Motor neuron (in vitro differentiated cells): ENCODE measurements around the gene C17orf50. TPM values are rescaled to one million over a fixed set of nuclear protein-coding genes. Genes with fewer than 3 reads are reported as not detected.
"Not testable (repeated sequence)": the region's sequence is repeated elsewhere in the genome, so short reads cannot be mapped to it uniquely, and the experiment has no call there.

Experiments
- ATAC-seq, 8 experiments: fragments of 200-7000 bp; cut with Tn5 transposase; replicated peaks in 6 of 8; 2 replicates each; pipeline ENCODE4 v1.8.0; 2021; ENCODE audit warnings: mild to moderate bottlenecking in 8 of 8, moderate library complexity in 8 of 8
- H3K27ac ChIP-seq, 2 donors: fragments of 250-450 bp; sonication (Bioruptor Pico); 2 replicates each; pipeline ENCODE4 v1.9.0; 2021; ENCODE audit warnings: antibody characterized with exemption in 2 of 2, mild to moderate bottlenecking in 2 of 2, moderate library complexity in 1 of 2
- H3K4me1 ChIP-seq, 2 donors: fragments of 250-450 bp; sonication (Bioruptor Pico); replicated peaks in 1 of 2; 2 replicates each; pipeline ENCODE4 v1.6.1; 2021; ENCODE audit warnings: antibody characterized with exemption in 2 of 2, mild to moderate bottlenecking in 2 of 2, moderate library complexity in 1 of 2
- H3K4me3 ChIP-seq, 5 donors: fragments of 250-450 bp; sonication (Bioruptor Pico); 2 replicates each; pipeline ENCODE4 v1.9.0; 2021; ENCODE audit warnings: antibody characterized with exemption in 5 of 5, mild to moderate bottlenecking in 5 of 5, moderate library complexity in 4 of 5
- WGBS, 10 experiments: fragments of 450-650 bp; shearing (Covaris generic); methylation state at CpG; one replicate each; pipeline ENCODE4 v1.0.0; 2022; 5-methylcytosine and 5-hydroxymethylcytosine counted together
- in situ Hi-C, 9 experiments: fragments of 400-800 bp; cut with MboI; loops; one replicate each; pipeline ENCODE4 v1.15.0; 2021; ENCODE audit warnings: low sequenced_read_pairs in 9 of 9, low pct_unique_long_range_greater_than_20kb in 2 of 9; ENCODE audit not compliant: unreplicated experiment in 9 of 9
- total RNA-seq, 8 experiments: library from RNA; unstranded; fragments of 300-600 nt; gene quantifications; 2 replicates each; pipeline versions ENCODE4 v1.2.3 to v1.2.4, GENCODE V29; 2022

The C17orf50 gene
- total RNA-seq, 8 experiments from 2014 or later = 0.33 to 0.85 (median 0.63) TPM; not detected in 2

- ATAC-seq = peak in 2 of 8 experiments; percentile 6 to 12
- peaks cover 0 to 9% of the 10 kb centered on the region in 2 donors for H3K4me1 ChIP-seq
- WGBS, 10 experiments = 50 to 86% methylated on average over 1 of the region's 4 CpGs; no CpG with 5 or more reads in 8 of the 10 experiments
- in situ Hi-C loops = loop anchor here in 3 of 9 experiments (25.0 kb wide), 1 partner anchor 136 kb away; no protein-coding TSS in a partner anchor
- H3K27ac ChIP-seq = no peak overlapping the region
- H3K4me3 ChIP-seq = no peak overlapping the region
Observed at GRCh38 chr17:35748341-35748841, 12.3 kb upstream of the C17orf50 start.

DNA sequence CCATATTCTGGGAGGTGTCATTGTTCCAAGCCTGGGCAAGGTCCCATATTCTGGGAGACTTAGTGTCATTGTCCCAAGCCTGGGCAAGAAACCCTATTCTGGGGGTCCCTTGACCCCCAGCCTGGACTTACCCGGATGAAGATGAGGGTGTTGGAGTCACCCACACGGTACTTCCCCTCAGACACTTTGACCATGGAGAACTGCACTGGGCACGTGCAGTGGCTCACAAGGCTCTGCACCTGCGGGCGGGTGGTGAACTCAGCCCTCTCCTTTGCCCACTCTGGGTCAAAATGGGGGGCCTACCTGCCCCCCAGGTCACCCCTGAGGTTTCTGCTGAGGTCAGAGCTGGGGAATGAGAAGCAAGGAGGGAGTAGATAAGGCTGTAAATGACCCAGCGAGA, 11.7 kb upstream of the C17orf50 start:
- Histone ChIP-seq H3K4me1 (peaks cover 0 to 9% of the 10 kb centered on the region in 2 donors), H3K4me3 (no peak overlapping the region), H3K27ac (no peak overlapping the region)
- 40 to 100% (median 80%) methylated on average over 1 to 2 of the region's 6 CpGs; no CpG with 5 or more reads in 5 of the 10 experiments for WGBS, 10 experiments
- in situ Hi-C loops = loop anchor here in 3 of 9 experiments (25.0 kb wide), 1 partner anchor 137 kb away; no protein-coding TSS in a partner anchor
- no peak for ATAC-seq

DNA sequence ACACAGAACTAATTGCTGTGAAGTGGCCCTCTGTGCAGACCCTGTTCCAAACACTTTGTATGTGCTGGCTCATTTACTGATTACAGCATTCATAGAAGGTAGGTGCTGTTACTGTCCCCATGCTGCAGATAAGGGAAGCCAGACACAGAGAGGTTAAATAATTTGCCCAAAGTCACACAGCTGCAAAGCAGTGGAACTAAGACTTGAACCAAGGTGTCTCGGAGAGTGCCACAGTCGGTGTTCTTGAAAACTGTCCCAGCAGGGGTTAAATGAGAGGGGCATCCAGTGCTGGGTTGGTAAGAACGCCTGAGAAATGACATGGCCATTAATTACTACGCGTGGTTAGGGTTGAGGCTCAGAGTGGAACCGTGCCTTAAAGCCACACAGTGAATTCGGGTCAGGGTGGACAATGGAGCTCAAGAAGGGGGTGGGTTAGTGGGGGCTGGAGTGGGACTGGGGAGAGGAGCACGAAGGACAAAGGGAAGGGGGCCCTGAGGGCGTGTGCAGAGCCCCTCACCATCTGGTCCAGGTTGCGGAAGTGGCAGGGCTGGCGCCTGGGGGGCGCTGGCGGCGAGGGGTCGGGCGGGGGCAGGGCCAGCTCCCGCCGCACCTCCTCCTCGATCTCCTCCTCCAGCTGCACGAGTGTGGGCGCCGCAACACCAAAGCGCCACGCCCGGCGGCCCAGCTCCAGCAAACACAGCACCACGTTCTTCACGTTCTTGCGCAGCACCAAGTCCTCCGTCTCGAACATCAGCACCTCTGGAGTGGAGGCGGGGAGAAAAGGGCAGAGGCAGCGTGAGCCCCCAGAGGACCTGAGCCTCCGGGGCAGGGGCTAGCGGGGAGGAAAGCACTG, 10.9 kb upstream of the C17orf50 start:
- WGBS, 10 experiments = 0 to 60% methylated on average over 2 of the region's 35 CpGs; no CpG with 5 or more reads in 8 of the 10 experiments
- peak in 7 of 8 experiments; percentile 9 to 71 (median 31) for ATAC-seq
- H3K4me3 ChIP-seq = no peak overlapping the region
- H3K27ac ChIP-seq = no peak overlapping the region
- in situ Hi-C loops = loop anchor here in 3 of 9 experiments (25.0 kb wide), 1 partner anchor 137 kb away; no protein-coding TSS in a partner anchor
- peaks cover 0 to 9% of the 10 kb centered on the region in 2 donors for H3K4me1 ChIP-seq

GRCh38 chr17:35750526-35751395, 9.9 kb upstream of the C17orf50 start:
- no peak overlapping the region for H3K4me3 ChIP-seq
- in situ Hi-C loops = no loop called here
- peaks cover 0 to 9% of the 10 kb centered on the region in 2 donors for H3K4me1 ChIP-seq
- peak in 1 of 8 experiments; percentile 5 for ATAC-seq
- WGBS, 10 experiments = 46 to 100% (median 82%) methylated on average over 1 to 3 of the region's 10 CpGs; no CpG with 5 or more reads in 2 of the 10 experiments
- no peak overlapping the region for H3K27ac ChIP-seq

DNA sequence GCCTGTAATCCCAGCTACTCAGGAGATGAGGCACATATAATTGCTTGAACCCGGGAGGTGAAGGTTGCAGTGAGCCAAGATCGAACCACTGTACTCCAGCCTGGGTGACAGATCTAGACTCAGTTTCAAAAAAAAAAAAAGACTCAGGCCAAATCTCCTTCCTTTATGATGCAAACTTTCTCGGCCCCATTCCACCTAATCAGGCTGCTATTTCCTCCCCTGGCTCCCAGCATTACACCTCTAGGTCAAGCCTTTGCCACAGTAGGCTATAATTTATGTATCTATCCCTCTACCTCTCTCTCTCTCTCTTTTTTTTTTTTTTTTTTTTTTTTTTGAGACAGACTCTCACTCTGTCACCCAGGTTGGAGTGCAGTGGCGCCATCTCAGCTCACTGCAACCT, 9.1 kb upstream of the C17orf50 start:
- H3K4me3 ChIP-seq, in situ Hi-C loops, ATAC-seq, H3K27ac ChIP-seq, H3K4me1 ChIP-seq: not testable (repeated sequence)
- WGBS, 10 experiments = 61 to 100% (median 78%) methylated on average over 1 to 3 of the region's 4 CpGs; no CpG with 5 or more reads in 3 of the 10 experiments

DNA sequence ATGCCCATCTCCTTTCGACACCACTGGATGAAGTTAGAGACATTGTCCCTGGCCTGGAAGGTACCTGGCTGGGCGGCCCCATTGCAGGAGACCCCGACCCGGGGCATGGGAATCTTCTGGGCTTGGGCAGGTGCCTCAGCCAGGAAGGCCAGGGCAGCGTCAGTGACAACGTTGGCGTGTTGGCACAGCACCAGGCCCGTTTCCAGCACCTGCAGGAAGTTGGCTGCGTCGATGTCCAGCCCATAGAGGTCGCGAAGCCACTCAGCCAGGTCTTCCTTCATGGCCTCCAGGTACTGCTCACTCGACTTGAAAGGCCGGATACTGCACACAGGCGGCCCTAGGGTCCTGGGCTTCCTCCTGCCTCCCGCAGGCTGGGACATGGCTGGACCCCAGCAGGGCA, 8.2 kb upstream of the C17orf50 start:
- peak in 2 of 8 experiments; percentile 4 to 5 for ATAC-seq

DNA sequence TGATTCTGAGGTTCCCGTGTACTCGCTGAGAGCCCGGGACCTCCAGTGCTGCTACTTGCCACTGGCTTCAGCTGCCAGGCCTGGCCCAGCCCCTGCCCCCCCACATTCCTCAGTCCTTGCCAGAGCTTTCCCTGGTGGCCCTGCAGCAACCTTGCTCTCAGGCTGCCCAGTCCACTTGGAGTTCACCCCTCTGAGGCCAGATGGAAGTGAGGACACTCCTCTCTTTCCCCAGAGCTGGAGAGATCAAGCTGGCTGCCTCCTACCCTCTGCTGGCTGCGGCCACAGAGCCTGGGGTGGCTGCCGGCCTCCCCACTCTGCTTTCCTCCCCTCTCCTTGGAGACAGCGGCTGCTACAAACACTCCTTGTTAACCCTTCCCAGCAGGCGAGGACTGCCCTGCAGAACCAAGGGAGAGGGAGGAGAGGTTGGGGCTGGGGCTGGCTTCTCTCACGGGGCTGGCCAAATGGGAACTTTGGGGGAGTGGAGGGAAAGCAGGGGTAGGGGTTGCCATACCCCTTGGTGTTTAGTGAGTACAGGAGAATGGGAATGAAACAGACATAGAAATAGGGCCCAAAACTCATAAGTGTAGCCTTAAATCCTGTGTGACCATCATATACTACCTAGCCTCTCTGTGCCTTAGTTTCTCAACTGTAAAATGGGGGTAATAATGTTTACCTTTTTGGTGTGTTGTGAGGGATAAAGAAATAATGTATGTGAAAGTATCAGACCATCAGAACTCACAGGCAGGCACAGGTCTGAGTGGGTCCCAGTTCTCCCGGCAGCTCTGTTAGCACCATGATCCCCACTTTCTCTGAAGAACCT, 7.5 kb upstream of the C17orf50 start, which contains the start of gene GAS2L2:
GAS2L2 (minus strand) TSS at position 295 of the 820 bp plus-strand sequence. CDS start 389 bp downstream, outside the sequence.
- in situ Hi-C loops = no loop called here
- peak in 6 of 8 experiments; percentile 13 to 85 (median 42) for ATAC-seq

More for the DNA sequence above, 8.2 kb upstream of the C17orf50 start:
- Histone ChIP-seq H3K27ac (no peak overlapping the region), H3K4me1 (peaks cover 0 to 9% of the 10 kb centered on the region in 2 donors), H3K4me3 (no peak overlapping the region)
- in situ Hi-C loops = no loop called here
- 58 to 100% (median 100%) methylated on average over 1 to 5 of the region's 16 CpGs; no CpG with 5 or more reads in 5 of the 10 experiments for WGBS, 10 experiments

GRCh38 chr17:35757243-35757642, 3.4 kb upstream of the C17orf50 start:
- Histone ChIP-seq H3K4me3 (no peak overlapping the region), H3K27ac (no peak overlapping the region), H3K4me1 (no peaks in the 10 kb centered on the region)
- in situ Hi-C loops = no loop called here
- ATAC-seq = no peak

More for the DNA sequence above, 7.5 kb upstream of the C17orf50 start, which contains the start of gene GAS2L2:
- Histone ChIP-seq H3K27ac (no peak within 1 kb of the TSS), H3K4me3 (no peak within 1 kb of the TSS), H3K4me1 (peaks cover 0 to 9% of the 10 kb centered on the region in 2 donors)
- 45 to 100% (median 87%) methylated on average over 1 to 5 of the region's 9 CpGs; no CpG with 5 or more reads in 6 of the 10 experiments for WGBS, 10 experiments

GRCh38 chr17:35761601-35762000, 914 bp downstream of the C17orf50 start:
- H3K27ac ChIP-seq = no peak overlapping the region
- H3K4me1 ChIP-seq = peaks cover 6 to 21% of the 10 kb centered on the region in 2 donors
- no peak overlapping the region for H3K4me3 ChIP-seq
- WGBS, 10 experiments = 47 to 94% (median 86%) methylated on average over 1 to 5 of the region's 5 CpGs; no CpG with 5 or more reads in 2 of the 10 experiments
- in situ Hi-C loops = no loop called here
- no peak for ATAC-seq

DNA sequence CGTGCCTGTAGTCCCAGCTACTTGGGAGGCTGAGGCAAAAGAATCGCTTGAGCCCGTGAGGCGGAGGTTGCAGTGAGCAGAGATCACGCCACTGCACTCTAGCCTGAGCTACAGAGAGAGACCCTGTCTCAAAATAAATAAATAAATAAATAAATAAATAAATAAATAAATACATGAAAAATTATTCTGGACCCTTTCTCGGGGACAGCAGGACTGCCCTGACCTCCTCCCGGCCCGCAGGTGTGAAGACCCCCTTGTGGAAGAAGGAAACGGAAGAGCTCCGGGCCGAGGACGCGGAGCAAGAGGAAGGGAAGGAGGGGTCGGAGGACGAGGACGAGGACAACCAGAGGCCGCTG, 3.1 kb downstream of the C17orf50 start:
- in situ Hi-C loops = no loop called here
- H3K27ac ChIP-seq = peak overlapping the region in 1 of 2 donors; percentile 81
- H3K4me3 ChIP-seq = peak overlapping the region; percentile 22 to 41 (median 26)
- 0 to 100% (median 51%) methylated on average over 1 to 12 of the region's 17 CpGs; no CpG with 5 or more reads in 1 of the 10 experiments for WGBS, 10 experiments
- peaks cover 6 to 24% of the 10 kb centered on the region in 2 donors for H3K4me1 ChIP-seq
- no peak for ATAC-seq

GRCh38 chr17:35764123-35764991, 3.7 kb downstream of the C17orf50 start:
- 0 to 80% (median 25%) methylated on average over 1 to 9 of the region's 75 CpGs; no CpG with 5 or more reads in 5 of the 10 experiments for WGBS, 10 experiments
- ATAC-seq = peak; percentile 91 to 98 (median 96)
- in situ Hi-C loops = no loop called here
- Histone ChIP-seq H3K4me1 (peaks cover 6 to 24% of the 10 kb centered on the region in 2 donors), H3K27ac (peak overlapping the region; percentile 47 to 81), H3K4me3 (peak overlapping the region; percentile 22 to 41 (median 26))
